Measurements from ENCODE around the gene RUBCNL. TPM values are rescaled to one million over a fixed set of nuclear protein-coding genes. Genes with fewer than 3 reads are reported as not detected.
A peak's percentile ranks its signal among the peaks of the same experiment; 100 is the strongest.

RUBCNL gene
- total RNA-seq, 1 donor from 2014 or later = 0.10 TPM

GRCh38 chr13:46341112-46341711, 45.8 kb downstream of the RUBCNL start:
- DNase-seq (ENCODE audit: low read depth) = peak; percentile 87

- no peak for DNase-seq (ENCODE audit: low read depth)
Observed at GRCh38 chr13:46340631-46341111, 46.4 kb downstream of the RUBCNL start.

- no peak for DNase-seq (ENCODE audit: low read depth)
Observed at GRCh38 chr13:46340011-46340410, 47.0 kb downstream of the RUBCNL start.

GRCh38 chr13:46339035-46339666, 47.9 kb downstream of the RUBCNL start:
- peak; percentile 93 for DNase-seq (ENCODE audit: low read depth)

GRCh38 chr13:46337700-46338099, 49.4 kb downstream of the RUBCNL start:
- no peak for DNase-seq (ENCODE audit: low read depth)

GRCh38 chr13:46334035-46334822, 52.8 kb downstream of the RUBCNL start:
- DNase-seq (ENCODE audit: low read depth) = no peak

GRCh38 chr13:46332772-46333171, 54.3 kb downstream of the RUBCNL start:
- DNase-seq (ENCODE audit: low read depth) = no peak

GRCh38 chr13:46329624-46330023, 57.4 kb downstream of the RUBCNL start:
- DNase-seq (ENCODE audit: low read depth) = no peak

GRCh38 chr13:46327246-46327645, 59.8 kb downstream of the RUBCNL start:
- no peak for DNase-seq (ENCODE audit: low read depth)

GRCh38 chr13:46324976-46325375, 62.1 kb downstream of the RUBCNL start:
- no peak for DNase-seq (ENCODE audit: low read depth)

- DNase-seq (ENCODE audit: low read depth) = peak; percentile 68
Observed at GRCh38 chr13:46321494-46322225, 65.4 kb downstream of the RUBCNL start.

GRCh38 chr13:46320821-46321220, 66.2 kb downstream of the RUBCNL start:
- no peak for DNase-seq (ENCODE audit: low read depth)

GRCh38 chr13:46320406-46320805, 66.6 kb downstream of the RUBCNL start:
- no peak for DNase-seq (ENCODE audit: low read depth)

GRCh38 chr13:46318986-46319385, 68.1 kb downstream of the RUBCNL start:
- no peak for DNase-seq (ENCODE audit: low read depth)

- peak; percentile 31 for DNase-seq (ENCODE audit: low read depth)
Observed at GRCh38 chr13:46317120-46317519, 69.9 kb downstream of the RUBCNL start.

GRCh38 chr13:46315491-46316075, 71.5 kb downstream of the RUBCNL start:
- no peak for DNase-seq (ENCODE audit: low read depth)

GRCh38 chr13:46315036-46315435, 72.0 kb downstream of the RUBCNL start:
- no peak for DNase-seq (ENCODE audit: low read depth)

GRCh38 chr13:46314587-46314986, 72.5 kb downstream of the RUBCNL start:
- DNase-seq (ENCODE audit: low read depth) = no peak

GRCh38 chr13:46313432-46314257, 73.4 kb downstream of the RUBCNL start:
- no peak for DNase-seq (ENCODE audit: low read depth)

- DNase-seq (ENCODE audit: low read depth) = no peak
Observed at GRCh38 chr13:46313024-46313423, 74.0 kb downstream of the RUBCNL start.

- no peak for DNase-seq (ENCODE audit: low read depth)
Observed at GRCh38 chr13:46311217-46311616, 75.8 kb downstream of the RUBCNL start.
